Anterior cingulate cortex (tissue), 58 donors: ENCODE measurements around the gene RASSF6.
"Not testable (repeated sequence)": the region's sequence is repeated elsewhere in the genome, so short reads cannot be mapped to it uniquely, and the experiment has no call there.

Experiments
- DNase-seq, 58 donors: peaks; one replicate each; lab custom pipeline; 2025; lab: John Stamatoyannopoulos, UW

The RASSF6 gene

GRCh38 chr4:73614311-73614867 is 5.8 kb downstream of the RASSF6 start:
- DNase-seq: no peak

GRCh38 chr4:73613130-73613529 is 7.1 kb downstream of the RASSF6 start:
- DNase-seq: no peak

GRCh38 chr4:73612032-73612431 is 8.2 kb downstream of the RASSF6 start:
- DNase-seq: no peak

GRCh38 chr4:73609706-73610105 is 10.5 kb downstream of the RASSF6 start:
- no peak for DNase-seq

GRCh38 chr4:73608689-73609594 is 11.3 kb downstream of the RASSF6 start:
- no peak for DNase-seq

GRCh38 chr4:73607375-73608033 is 12.7 kb downstream of the RASSF6 start:
- no peak for DNase-seq

GRCh38 chr4:73606465-73606974 is 13.7 kb downstream of the RASSF6 start:
- no peak for DNase-seq

- no peak for DNase-seq
Observed at GRCh38 chr4:73603854-73604584, 16.2 kb downstream of the RASSF6 start.

- DNase-seq: no peak
Observed at GRCh38 chr4:73603271-73603710, 16.9 kb downstream of the RASSF6 start.

GRCh38 chr4:73600954-73601353 is 19.3 kb downstream of the RASSF6 start:
- no peak for DNase-seq

- DNase-seq: no peak
Observed at GRCh38 chr4:73599182-73599581, 21.1 kb downstream of the RASSF6 start.

GRCh38 chr4:73597594-73597993 is 22.6 kb downstream of the RASSF6 start:
- DNase-seq: no peak

GRCh38 chr4:73597183-73597582 is 23.1 kb downstream of the RASSF6 start:
- not testable (repeated sequence) for DNase-seq

- DNase-seq: no peak
Observed at GRCh38 chr4:73596001-73596400, 24.2 kb downstream of the RASSF6 start.

GRCh38 chr4:73593631-73594241 is 26.5 kb downstream of the RASSF6 start:
- DNase-seq: no peak

GRCh38 chr4:73589887-73590801 is 30.1 kb downstream of the RASSF6 start:
- DNase-seq: no peak

- no peak for DNase-seq
Observed at GRCh38 chr4:73589261-73589847, 30.9 kb downstream of the RASSF6 start.

- no peak for DNase-seq
Observed at GRCh38 chr4:73588613-73589012, 31.6 kb downstream of the RASSF6 start.

- no peak for DNase-seq
Observed at GRCh38 chr4:73586666-73587065, 33.6 kb downstream of the RASSF6 start.
